Epidermal melanocyte (primary cell): Measurements from ENCODE around the gene PPIB.
A peak's percentile ranks its signal among the peaks of the same experiment; 100 is the strongest.
"Not testable (repeated sequence)": the region's sequence is repeated elsewhere in the genome, so short reads cannot be mapped to it uniquely, and the experiment has no call there.

Experiments
- DNase-seq: peaks from one replicate; pipeline ENCODE4 v3.0.0; 2011; ENCODE audit warnings: low spot score; ENCODE audit not compliant: insufficient read length

PPIB gene

GRCh38 chr15:64141798-64142512 lies 20.9 kb downstream of the PPIB start:
- DNase-seq: no peak

GRCh38 chr15:64138331-64138941 lies 24.4 kb downstream of the PPIB start:
- no peak for DNase-seq

- no peak for DNase-seq
Measured at GRCh38 chr15:64137226-64137833, 25.5 kb downstream of the PPIB start.

- no peak for DNase-seq
Measured at GRCh38 chr15:64136347-64136746, 26.5 kb downstream of the PPIB start.

GRCh38 chr15:64134345-64134829 lies 28.4 kb downstream of the PPIB start:
- no peak for DNase-seq

GRCh38 chr15:64133623-64134344 lies 29.0 kb downstream of the PPIB start:
- DNase-seq: no peak

GRCh38 chr15:64132217-64132616 lies 30.6 kb downstream of the PPIB start:
- DNase-seq: no peak

GRCh38 chr15:64131547-64131946 lies 31.3 kb downstream of the PPIB start:
- no peak for DNase-seq

- DNase-seq: no peak
Measured at GRCh38 chr15:64130159-64130558, 32.7 kb downstream of the PPIB start.

GRCh38 chr15:64127521-64128270 lies 35.1 kb downstream of the PPIB start:
- DNase-seq: no peak

- DNase-seq: no peak
Measured at GRCh38 chr15:64125978-64126377, 36.8 kb downstream of the PPIB start.

- DNase-seq: peak; percentile 30
Measured at GRCh38 chr15:64122936-64123351, 39.9 kb downstream of the PPIB start.

- DNase-seq: no peak
Measured at GRCh38 chr15:64122444-64122843, 40.4 kb downstream of the PPIB start.

GRCh38 chr15:64121614-64122013 lies 41.2 kb downstream of the PPIB start:
- no peak for DNase-seq

GRCh38 chr15:64120322-64120721 lies 42.5 kb downstream of the PPIB start:
- not testable (repeated sequence) for DNase-seq

GRCh38 chr15:64117759-64118487 lies 44.9 kb downstream of the PPIB start:
- DNase-seq: no peak

- DNase-seq: no peak
Measured at GRCh38 chr15:64112904-64113303, 49.9 kb downstream of the PPIB start.

- DNase-seq: no peak
Measured at GRCh38 chr15:64112073-64112772, 50.6 kb downstream of the PPIB start.

GRCh38 chr15:64111679-64112050 lies 51.2 kb downstream of the PPIB start:
- no peak for DNase-seq
